Measurements from ENCODE around the gene AHI1. TPM values are rescaled to one million over a fixed set of nuclear protein-coding genes. Genes with fewer than 3 reads are reported as not detected.

The AHI1 gene
- total RNA-seq, 4 donors from 2014 or later: 30.8 to 57.6 (median 38.0) TPM

- Histone ChIP-seq H3K27ac (no peak overlapping the region), H3K36me3 (peaks cover 0 to 43% (median 0%) of the 10 kb centered on the region in 3 donors)
Measured at GRCh38 chr6:135289816-135290215, 207.7 kb downstream of the AHI1 start.

GRCh38 chr6:135286962-135287538 is 210.5 kb downstream of the AHI1 start:
- TF ChIP-seq POLR2A (IDR thresholded peaks at IDR 0.05): no peak
- no peak for TF ChIP-seq EP300 (IDR thresholded peaks at IDR 0.05)
- no peak for TF ChIP-seq CTCF (IDR thresholded peaks at IDR 0.05)
- no peak for DNase-seq (ENCODE audit: low spot score in 2 of 2)
- no peaks in the 10 kb centered on the region for H3K4me1 ChIP-seq
- peaks cover 0 to 38% (median 0%) of the 10 kb centered on the region in 3 donors for H3K36me3 ChIP-seq
- H3K4me3 ChIP-seq: no peak overlapping the region
- 83 to 84% methylated on average over 8 of the region's 8 CpGs for WGBS, 2 donors
- no peaks in the 10 kb centered on the region for H3K9me3 ChIP-seq
- no peaks in the 10 kb centered on the region for H3K27me3 ChIP-seq
- H3K27ac ChIP-seq: no peak overlapping the region

More at GRCh38 chr6:135289816-135290215, 207.7 kb downstream of the AHI1 start:
- Histone ChIP-seq H3K9me3 (no peaks in the 10 kb centered on the region), H3K27me3 (no peaks in the 10 kb centered on the region), H3K4me1 (no peaks in the 10 kb centered on the region), H3K4me3 (no peak overlapping the region)
- no peak for TF ChIP-seq EP300 (IDR thresholded peaks at IDR 0.05)
- TF ChIP-seq POLR2A (IDR thresholded peaks at IDR 0.05): no peak
- no peak for TF ChIP-seq CTCF (IDR thresholded peaks at IDR 0.05)
- 92 to 96% methylated on average over 5 of the region's 5 CpGs for whole genome bisulfite sequencing, 2 donors
- no peak for DNase-seq (ENCODE audit: low spot score in 2 of 2)

GRCh38 chr6:135285165-135285564 is 212.4 kb downstream of the AHI1 start:
- 72 to 82% methylated on average over 2 of the region's 2 CpGs for WGBS, 2 donors
- H3K27me3 ChIP-seq: no peaks in the 10 kb centered on the region

GRCh38 chr6:135283926-135284325 is 213.6 kb downstream of the AHI1 start:
- TF ChIP-seq CTCF (IDR thresholded peaks at IDR 0.05) (no peak), POLR2A (IDR thresholded peaks at IDR 0.05) (no peak), EP300 (IDR thresholded peaks at IDR 0.05) (no peak)
- no peak for DNase-seq (ENCODE audit: low spot score in 2 of 2)
- Histone ChIP-seq H3K27me3 (no peaks in the 10 kb centered on the region), H3K4me1 (no peaks in the 10 kb centered on the region), H3K9me3 (no peaks in the 10 kb centered on the region), H3K36me3 (peaks cover 0 to 24% (median 0%) of the 10 kb centered on the region in 3 donors), H3K27ac (no peak overlapping the region), H3K4me3 (no peak overlapping the region)
- 94 to 96% methylated on average over 2 of the region's 2 CpGs for WGBS, 2 donors

More at GRCh38 chr6:135285165-135285564, 212.4 kb downstream of the AHI1 start:
- Histone ChIP-seq H3K36me3 (peaks cover 0 to 35% (median 0%) of the 10 kb centered on the region in 3 donors), H3K9me3 (no peaks in the 10 kb centered on the region), H3K27ac (no peak overlapping the region), H3K4me3 (no peak overlapping the region), H3K4me1 (no peaks in the 10 kb centered on the region)
- DNase-seq (ENCODE audit: low spot score in 2 of 2): no peak
- no peak for TF ChIP-seq CTCF (IDR thresholded peaks at IDR 0.05)
- no peak for TF ChIP-seq EP300 (IDR thresholded peaks at IDR 0.05)
- TF ChIP-seq POLR2A (IDR thresholded peaks at IDR 0.05): no peak

GRCh38 chr6:135282395-135282794 is 215.1 kb downstream of the AHI1 start:
- Histone ChIP-seq H3K27me3 (no peaks in the 10 kb centered on the region), H3K4me1 (no peaks in the 10 kb centered on the region), H3K27ac (no peak overlapping the region), H3K9me3 (no peaks in the 10 kb centered on the region), H3K36me3 (peaks cover 0 to 15% (median 0%) of the 10 kb centered on the region in 3 donors), H3K4me3 (no peak overlapping the region)
- DNase-seq (ENCODE audit: low spot score in 2 of 2): no peak
- no peak for TF ChIP-seq EP300 (IDR thresholded peaks at IDR 0.05)
- no peak for TF ChIP-seq CTCF (IDR thresholded peaks at IDR 0.05)
- no peak for TF ChIP-seq POLR2A (IDR thresholded peaks at IDR 0.05)

Measured in tibial nerve (tissue), 4 donors.